ENCODE measurements around the gene STK32B.

Gene STK32B

DNA sequence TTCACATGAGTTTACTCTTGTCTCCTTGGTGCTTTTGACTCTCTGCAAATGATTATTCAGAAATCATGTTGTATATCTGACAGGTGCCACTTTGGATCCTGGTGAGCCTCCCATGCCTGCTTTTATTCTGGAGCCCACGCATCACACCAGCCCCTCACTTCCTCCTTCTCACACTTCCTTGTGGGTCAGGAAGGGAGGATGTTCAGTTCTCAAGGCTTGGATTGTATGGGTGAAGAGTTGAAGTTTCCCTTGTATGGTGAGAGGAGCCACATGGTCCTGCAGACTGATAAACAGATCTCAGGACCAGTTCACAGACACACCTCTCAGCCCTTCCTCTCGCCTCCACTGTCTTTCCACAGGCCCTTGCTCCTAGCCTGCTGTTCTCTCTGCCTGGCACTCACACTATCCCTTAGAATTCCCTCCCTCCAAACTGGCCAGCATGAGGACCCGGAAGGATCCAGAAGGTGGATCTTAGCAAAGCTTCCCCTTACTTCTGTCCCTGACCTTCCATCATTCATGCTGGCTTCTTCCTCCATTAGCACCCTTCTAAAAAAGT is 92.1 kb downstream of the STK32B start:
- Histone ChIP-seq H3K4me1 (ENCODE audit: insufficient read depth, low read length, poor library complexity, severe bottlenecking) (no peaks in the 10 kb centered on the region), H2AFZ (ENCODE audit: low read length) (no peak overlapping the region), H3K79me2 (ENCODE audit: insufficient read depth, low read length) (no peaks in the 10 kb centered on the region), H3K27me3 (ENCODE audit: insufficient read depth, low read length, poor library complexity, severe bottlenecking) (no peaks in the 10 kb centered on the region), H3K4me3 (ENCODE audit: low read length, poor library complexity, severe bottlenecking) (no peak overlapping the region), H3K4me2 (ENCODE audit: low read depth, low read length, poor library complexity, severe bottlenecking) (no peak overlapping the region), H3F3A (ENCODE audit: low read depth) (no peaks in the 10 kb centered on the region), H3K36me3 (ENCODE audit: insufficient read depth, low read length) (no peaks in the 10 kb centered on the region), H3K9ac (ENCODE audit: low read depth, low read length, poor library complexity, severe bottlenecking) (no peak overlapping the region), H3K9me2 (replicated peaks; ENCODE audit: low read depth, low read length) (no peaks in the 10 kb centered on the region), H4K20me1 (ENCODE audit: insufficient read depth, low read length, poor library complexity, severe bottlenecking) (no peaks in the 10 kb centered on the region), H3K9me3 (ENCODE audit: insufficient read depth, low read depth, low read length) (no peaks in the 10 kb centered on the region)
- no peak for TF ChIP-seq EZH2phosphoT487 (IDR thresholded peaks at IDR 0.05; ENCODE audit: borderline replicate concordance)
- TF ChIP-seq CTCF (conservative IDR thresholded peaks at IDR 0.05; ENCODE audit: low read length): no peak

DNA sequence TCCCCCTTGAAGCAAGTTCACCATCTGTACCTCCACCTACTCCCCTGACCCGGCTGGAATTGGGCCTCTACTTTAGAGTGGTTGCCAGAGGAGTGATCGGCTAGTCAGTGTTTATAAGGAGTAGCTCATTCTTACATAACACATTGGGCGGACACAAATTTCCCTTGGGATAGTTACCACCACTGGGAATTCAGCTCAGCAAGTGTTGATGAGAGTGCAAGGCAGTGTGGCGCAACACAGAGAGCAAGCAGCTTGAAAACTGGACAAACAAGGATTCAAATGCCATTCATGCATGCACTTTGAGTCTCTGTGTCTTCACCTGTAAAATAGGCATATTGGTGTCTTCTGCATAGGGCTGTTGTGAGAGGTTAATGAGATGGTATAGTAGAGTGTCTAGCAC is 92.7 kb downstream of the STK32B start:
- no peak overlapping the region for H3K4me2 ChIP-seq (ENCODE audit: low read depth, low read length, poor library complexity, severe bottlenecking)
- no peaks in the 10 kb centered on the region for H3K36me3 ChIP-seq (ENCODE audit: insufficient read depth, low read length)
- H3K9me2 ChIP-seq (replicated peaks; ENCODE audit: low read depth, low read length): no peaks in the 10 kb centered on the region
- no peaks in the 10 kb centered on the region for H4K20me1 ChIP-seq (ENCODE audit: insufficient read depth, low read length, poor library complexity, severe bottlenecking)
- H3K4me3 ChIP-seq (ENCODE audit: low read length, poor library complexity, severe bottlenecking): no peak overlapping the region
- H3K9ac ChIP-seq (ENCODE audit: low read depth, low read length, poor library complexity, severe bottlenecking): no peak overlapping the region
- no peaks in the 10 kb centered on the region for H3K79me2 ChIP-seq (ENCODE audit: insufficient read depth, low read length)
- no peaks in the 10 kb centered on the region for H3K4me1 ChIP-seq (ENCODE audit: insufficient read depth, low read length, poor library complexity, severe bottlenecking)
- TF ChIP-seq CTCF (conservative IDR thresholded peaks at IDR 0.05; ENCODE audit: low read length) (no peak), EZH2phosphoT487 (IDR thresholded peaks at IDR 0.05; ENCODE audit: borderline replicate concordance) (no peak)
- no peaks in the 10 kb centered on the region for H3K9me3 ChIP-seq (ENCODE audit: insufficient read depth, low read depth, low read length)
- H2AFZ ChIP-seq (ENCODE audit: low read length): no peak overlapping the region
- no peaks in the 10 kb centered on the region for H3F3A ChIP-seq (ENCODE audit: low read depth)
- no peaks in the 10 kb centered on the region for H3K27me3 ChIP-seq (ENCODE audit: insufficient read depth, low read length, poor library complexity, severe bottlenecking)

- no peak overlapping the region for H2AFZ ChIP-seq (ENCODE audit: low read length)
- no peaks in the 10 kb centered on the region for H3F3A ChIP-seq (ENCODE audit: low read depth)
- no peaks in the 10 kb centered on the region for H3K9me2 ChIP-seq (replicated peaks; ENCODE audit: low read depth, low read length)
- TF ChIP-seq EZH2phosphoT487 (IDR thresholded peaks at IDR 0.05; ENCODE audit: borderline replicate concordance) (no peak), CTCF (conservative IDR thresholded peaks at IDR 0.05; ENCODE audit: low read length) (no peak)
- no peaks in the 10 kb centered on the region for H3K27me3 ChIP-seq (ENCODE audit: insufficient read depth, low read length, poor library complexity, severe bottlenecking)
- H3K4me1 ChIP-seq (ENCODE audit: insufficient read depth, low read length, poor library complexity, severe bottlenecking): no peaks in the 10 kb centered on the region
- H3K4me2 ChIP-seq (ENCODE audit: low read depth, low read length, poor library complexity, severe bottlenecking): no peak overlapping the region
- H4K20me1 ChIP-seq (ENCODE audit: insufficient read depth, low read length, poor library complexity, severe bottlenecking): no peaks in the 10 kb centered on the region
- no peak overlapping the region for H3K4me3 ChIP-seq (ENCODE audit: low read length, poor library complexity, severe bottlenecking)
- no peaks in the 10 kb centered on the region for H3K36me3 ChIP-seq (ENCODE audit: insufficient read depth, low read length)
- no peaks in the 10 kb centered on the region for H3K79me2 ChIP-seq (ENCODE audit: insufficient read depth, low read length)
- no peak overlapping the region for H3K9ac ChIP-seq (ENCODE audit: low read depth, low read length, poor library complexity, severe bottlenecking)
- no peaks in the 10 kb centered on the region for H3K9me3 ChIP-seq (ENCODE audit: insufficient read depth, low read depth, low read length)
These were observed 93.1 kb downstream of the STK32B start for GRCh38 chr4:5144384-5144783.

Measured in Loucy (cell line).